ENCODE measurements around the gene GPR107. TPM values are rescaled to one million over a fixed set of nuclear protein-coding genes. Genes with fewer than 3 reads are reported as not detected.

GPR107 gene
- total RNA-seq, 4 donors from 2014 or later = 19.3 to 36.1 (median 28.9) TPM

- TF ChIP-seq POLR2A (IDR thresholded peaks at IDR 0.05) (no peak), CTCF (IDR thresholded peaks at IDR 0.05) (no peak), EP300 (IDR thresholded peaks at IDR 0.05) (no peak)
- H3K27ac ChIP-seq = peak overlapping the region; percentile 56 to 95 (median 92)
- H3K27me3 ChIP-seq = no peaks in the 10 kb centered on the region
- H3K9me3 ChIP-seq = no peaks in the 10 kb centered on the region
- H3K4me1 ChIP-seq = peaks cover 0 to 45% (median 30%) of the 10 kb centered on the region in 4 donors
- peaks cover 0 to 18% (median 0%) of the 10 kb centered on the region in 3 donors for H3K36me3 ChIP-seq
- WGBS, 2 donors = 4 to 6% methylated on average over 14 of the region's 14 CpGs
- H3K4me3 ChIP-seq = peak overlapping the region; percentile 60 to 98 (median 90)
- no peak for DNase-seq (ENCODE audit: low spot score in 2 of 2)
Measured at GRCh38 chr9:130054325-130054786, 650 bp downstream of the GPR107 start.

DNA sequence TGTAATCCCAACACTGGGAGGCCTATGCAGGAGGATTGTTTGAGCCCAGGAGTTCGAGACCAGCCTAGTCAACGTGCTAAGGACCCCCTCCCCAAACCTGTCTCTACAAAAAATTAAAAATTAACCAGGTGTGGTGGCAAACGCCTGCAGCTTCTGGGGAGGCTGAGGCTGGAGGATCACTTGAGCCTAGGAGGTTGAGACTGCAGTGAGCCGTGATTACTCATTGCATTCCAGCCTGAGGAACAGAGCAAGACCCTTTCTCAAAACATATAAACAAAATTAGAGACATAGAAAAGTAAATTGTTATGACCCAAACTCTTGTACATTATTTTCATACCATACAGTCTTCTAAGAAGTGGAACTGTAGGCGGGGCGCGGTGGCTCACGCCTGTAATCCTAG, 1.1 kb downstream of the GPR107 start:
- H3K4me1 ChIP-seq = peaks cover 0 to 45% (median 28%) of the 10 kb centered on the region in 4 donors
- DNase-seq (ENCODE audit: low spot score in 2 of 2) = no peak
- TF ChIP-seq POLR2A (IDR thresholded peaks at IDR 0.05) (no peak), EP300 (IDR thresholded peaks at IDR 0.05) (no peak), CTCF (IDR thresholded peaks at IDR 0.05) (no peak)
- WGBS, 2 donors = 63 to 77% methylated on average over 8 of the region's 8 CpGs
- H3K4me3 ChIP-seq = peak overlapping the region in 3 of 4 donors; percentile 85 to 98 (median 95)
- H3K27me3 ChIP-seq = no peaks in the 10 kb centered on the region
- peak overlapping the region in 2 of 4 donors; percentile 94 to 95 for H3K27ac ChIP-seq
- peaks cover 0 to 18% (median 0%) of the 10 kb centered on the region in 3 donors for H3K36me3 ChIP-seq
- no peaks in the 10 kb centered on the region for H3K9me3 ChIP-seq

GRCh38 chr9:130058154-130058553, 4.4 kb downstream of the GPR107 start:
- DNase-seq (ENCODE audit: low spot score in 2 of 2) = no peak
- WGBS, 2 donors = 77 to 80% methylated on average over 7 of the region's 7 CpGs
- Histone ChIP-seq H3K4me1 (peaks cover 0 to 36% (median 12%) of the 10 kb centered on the region in 4 donors), H3K36me3 (peaks cover 0 to 18% (median 0%) of the 10 kb centered on the region in 3 donors), H3K27me3 (no peaks in the 10 kb centered on the region), H3K4me3 (no peak overlapping the region), H3K27ac (no peak overlapping the region), H3K9me3 (no peaks in the 10 kb centered on the region)
- TF ChIP-seq POLR2A (IDR thresholded peaks at IDR 0.05) (no peak), CTCF (IDR thresholded peaks at IDR 0.05) (no peak), EP300 (IDR thresholded peaks at IDR 0.05) (no peak)

DNA sequence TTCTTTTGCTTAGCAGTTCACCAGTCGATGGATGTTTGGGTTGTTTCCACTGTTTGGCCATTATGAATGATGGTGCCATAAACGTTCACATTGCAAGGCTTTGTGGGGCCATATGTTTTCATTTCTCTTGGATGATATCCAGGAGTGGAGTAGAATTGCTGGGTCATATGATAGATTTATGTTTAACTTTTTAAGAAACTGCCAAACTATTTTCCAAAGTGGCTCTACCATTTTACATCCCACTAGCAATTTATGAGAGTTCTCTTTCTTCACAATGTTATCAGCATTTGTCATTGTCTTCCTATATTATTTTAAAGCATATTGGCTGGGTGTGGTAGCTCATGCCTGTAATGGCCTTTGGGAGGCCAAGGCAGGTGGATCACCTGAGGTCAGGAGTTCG, 5.2 kb downstream of the GPR107 start:
- Histone ChIP-seq H3K27ac (no peak overlapping the region), H3K4me1 (peaks cover 0 to 34% (median 11%) of the 10 kb centered on the region in 4 donors), H3K4me3 (no peak overlapping the region), H3K36me3 (peaks cover 0 to 18% (median 0%) of the 10 kb centered on the region in 3 donors), H3K27me3 (no peaks in the 10 kb centered on the region), H3K9me3 (no peaks in the 10 kb centered on the region)
- DNase-seq (ENCODE audit: low spot score in 2 of 2) = no peak
- whole genome bisulfite sequencing, 2 donors = 42 to 47% methylated on average over 3 of the region's 3 CpGs
- no peak for TF ChIP-seq EP300 (IDR thresholded peaks at IDR 0.05)

DNA sequence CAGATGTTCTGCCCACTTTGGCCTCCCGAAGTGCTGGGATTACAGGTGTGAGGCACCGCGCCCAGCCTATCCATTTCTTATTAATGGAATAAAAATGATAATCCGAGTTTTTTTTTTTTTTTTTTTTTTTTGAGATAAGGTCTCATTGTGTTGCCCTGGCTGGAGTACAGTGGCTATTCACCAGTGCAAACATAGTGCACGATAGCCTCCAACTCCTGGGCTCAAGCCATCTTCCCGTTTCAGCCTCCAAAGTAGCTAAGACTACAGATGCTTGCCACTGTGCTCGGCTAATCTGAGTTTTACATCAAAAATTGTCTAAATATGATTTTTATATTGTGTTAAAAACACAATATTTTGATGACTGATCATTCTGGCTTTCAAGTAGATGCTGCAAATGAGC, 6.6 kb downstream of the GPR107 start:
- no peaks in the 10 kb centered on the region for H3K27me3 ChIP-seq
- H3K36me3 ChIP-seq = peaks cover 0 to 18% (median 0%) of the 10 kb centered on the region in 3 donors
- H3K9me3 ChIP-seq = no peaks in the 10 kb centered on the region
- peaks cover 0 to 23% (median 3%) of the 10 kb centered on the region in 4 donors for H3K4me1 ChIP-seq
- no peak overlapping the region for H3K4me3 ChIP-seq
- no peak for TF ChIP-seq EP300 (IDR thresholded peaks at IDR 0.05)
- TF ChIP-seq POLR2A (IDR thresholded peaks at IDR 0.05) = no peak
- TF ChIP-seq CTCF (IDR thresholded peaks at IDR 0.05) = no peak
- 59 to 64% methylated on average over 7 of the region's 7 CpGs for WGBS, 2 donors
- H3K27ac ChIP-seq = no peak overlapping the region
- DNase-seq (ENCODE audit: low spot score in 2 of 2) = no peak
